HepG2 (cell line): ENCODE results near the gene G6PC3. TPM values are rescaled to one million over a fixed set of nuclear protein-coding genes. Genes with fewer than 3 reads are reported as not detected.

Experiments
- SOX13 ChIP-seq, 3 experiments: fragments of 450-650 bp in 1 of 3; sonication (generic) in 1 of 3; formaldehyde crosslinking in 1 of 3; IDR thresholded peaks in 2 of 3; conservative IDR thresholded peaks in 1 of 3; 2 replicates each; pipeline versions ENCODE4 v1.5.0 to v1.6.1; 2016 to 2020; ENCODE audit warnings: antibody characterized with exemption in 1 of 3, mild to moderate bottlenecking in 1 of 3, missing compliant biosample characterization in 1 of 3, missing genetic modification reagents in 1 of 3, moderate library complexity in 1 of 3
- TBX2 ChIP-seq: sonication (generic); formaldehyde crosslinking; IDR thresholded peaks from 2 replicates; pipeline ENCODE4 v1.5.0; 2020; ENCODE audit warnings: missing genetic modification reagents, mild to moderate bottlenecking, borderline replicate concordance
- THAP9 ChIP-seq: sonication (generic); formaldehyde crosslinking; IDR thresholded peaks from 2 replicates; pipeline ENCODE4; 2020; ENCODE audit warnings: missing genetic modification reagents, mild to moderate bottlenecking, borderline replicate concordance
- ZFP91 ChIP-seq: sonication (generic); formaldehyde crosslinking; IDR thresholded peaks from 2 replicates; pipeline ENCODE4 v1.9.0; 2022; ENCODE audit warnings: missing genetic modification reagents, mild to moderate bottlenecking, borderline replicate concordance
- ZKSCAN1 ChIP-seq: fragments of 150-350 bp; IDR thresholded peaks from 2 replicates; pipeline ENCODE4 v1.6.1; 2014; ENCODE audit warnings: low read length
- ZNF260 ChIP-seq: sonication (generic); formaldehyde crosslinking; IDR thresholded peaks from 2 replicates; pipeline ENCODE4 v1.4.0; 2020; ENCODE audit warnings: missing genetic modification reagents, low read depth, mild to moderate bottlenecking, borderline replicate concordance
- ZNF446 ChIP-seq: sonication (generic); formaldehyde crosslinking; IDR thresholded peaks from 2 replicates; pipeline ENCODE4 v1.5.0; 2020; ENCODE audit warnings: mild to moderate bottlenecking, missing genetic modification reagents
- ZNF776 ChIP-seq: sonication (generic); formaldehyde crosslinking; IDR thresholded peaks from 2 replicates; pipeline ENCODE4 v1.4.0; 2020; ENCODE audit warnings: mild to moderate bottlenecking, missing genetic modification reagents
- polyA plus RNA-seq, 8 experiments: library from polyadenylated mRNA; depleted of rRNA in 3 of 8; stranded (reverse) in 7 of 8; unstranded in 1 of 8; fragments of >200 nt; fragmentation: Illumina TruSeq in 4 of 8; extraction: Trizol in 4 of 8; gene quantifications; 2 replicates each; pipeline versions ENCODE4 v1.2.1 to v1.2.3, GENCODE V29; 2011 to 2016; ENCODE audit warnings: low read depth in 4 of 8, missing spikeins in 1 of 8, mixed read lengths in 1 of 8; ENCODE audit not compliant: insufficient read depth in 1 of 8
- total RNA-seq, 5 experiments: library from RNA; depleted of rRNA; stranded (reverse); fragments of >200 nt; fragmentation: Illumina TruSeq; extraction: Trizol; gene quantifications; 2 replicates each; pipeline ENCODE4 v1.2.3, GENCODE V29; 2016; ENCODE audit warnings: low read depth in 1 of 5
- TF ChIP-seq, protein P1 (sequence below): sonication (generic); formaldehyde crosslinking; IDR thresholded peaks from 2 replicates; pipeline ENCODE4 v1.5.0; 2020; ENCODE audit warnings: mild to moderate bottlenecking, missing genetic modification reagents
- TF ChIP-seq, protein P2 (sequence below): sonication (generic); formaldehyde crosslinking; IDR thresholded peaks from 2 replicates; pipeline ENCODE4 v1.4.0; 2020; ENCODE audit warnings: missing genetic modification reagents
- TF ChIP-seq, protein P3 (sequence below): sonication (generic); formaldehyde crosslinking; IDR thresholded peaks from 2 replicates; pipeline ENCODE4 v1.5.0; 2020; ENCODE audit warnings: missing genetic modification reagents
- TF ChIP-seq, protein P4 (sequence below): IDR thresholded peaks from 2 replicates; pipeline ENCODE4 v1.4.0; 2020; ENCODE audit warnings: mild to moderate bottlenecking, missing genetic modification reagents
- TF ChIP-seq, protein P5 (sequence below): sonication (generic); formaldehyde crosslinking; IDR thresholded peaks from 2 replicates; pipeline ENCODE4 v1.4.0; 2020; ENCODE audit warnings: missing genetic modification reagents, low read depth, mild to moderate bottlenecking, borderline replicate concordance

Gene G6PC3
- total and polyA plus RNA-seq, 2 of the 13 experiments (the other 11 are each of a cell fraction or from before 2014, with no cell fraction given) = 38.5 to 75.8 TPM

DNA sequence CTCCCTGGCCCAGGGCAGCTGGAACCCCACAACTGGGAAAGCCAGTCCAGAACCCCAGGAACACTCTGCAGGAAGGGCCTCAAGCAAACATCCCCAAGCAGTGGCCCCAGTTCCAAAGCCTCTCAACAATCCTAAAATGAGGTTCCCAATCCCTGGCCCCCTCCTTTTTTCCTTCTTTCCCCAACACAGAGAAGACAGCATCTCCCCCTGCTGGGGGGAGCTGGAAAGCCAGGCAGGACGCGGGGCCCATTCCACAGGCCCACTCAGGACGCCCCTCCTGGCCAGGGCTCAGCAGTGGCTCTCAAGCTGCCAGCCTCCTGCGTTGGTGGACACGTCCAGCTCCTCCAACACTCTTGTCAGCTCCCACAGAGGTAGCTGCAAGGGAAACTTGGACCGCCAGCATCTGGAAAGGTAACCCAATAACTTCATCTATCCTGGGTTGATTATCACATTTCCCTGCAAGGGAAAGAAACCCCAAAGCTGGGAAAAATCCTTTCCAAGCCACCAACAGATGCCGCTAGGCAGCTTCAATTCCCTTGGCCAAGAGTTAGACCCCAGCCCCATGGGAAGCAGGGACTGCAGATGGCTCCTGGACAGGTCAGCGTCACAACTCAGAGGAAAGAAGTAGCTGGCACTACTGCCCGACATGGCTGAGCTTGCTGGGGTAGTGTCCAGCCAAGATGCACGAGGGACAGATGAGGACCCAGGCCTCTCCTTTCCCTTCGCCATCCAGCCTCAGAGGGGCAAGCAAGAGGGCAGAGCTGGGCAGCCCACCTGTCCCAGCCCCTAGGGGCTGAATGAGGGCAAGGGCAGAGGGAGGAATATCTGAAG is 45.3 kb downstream of the G6PC3 start (continued):
- TF ChIP-seq, protein P1, sequence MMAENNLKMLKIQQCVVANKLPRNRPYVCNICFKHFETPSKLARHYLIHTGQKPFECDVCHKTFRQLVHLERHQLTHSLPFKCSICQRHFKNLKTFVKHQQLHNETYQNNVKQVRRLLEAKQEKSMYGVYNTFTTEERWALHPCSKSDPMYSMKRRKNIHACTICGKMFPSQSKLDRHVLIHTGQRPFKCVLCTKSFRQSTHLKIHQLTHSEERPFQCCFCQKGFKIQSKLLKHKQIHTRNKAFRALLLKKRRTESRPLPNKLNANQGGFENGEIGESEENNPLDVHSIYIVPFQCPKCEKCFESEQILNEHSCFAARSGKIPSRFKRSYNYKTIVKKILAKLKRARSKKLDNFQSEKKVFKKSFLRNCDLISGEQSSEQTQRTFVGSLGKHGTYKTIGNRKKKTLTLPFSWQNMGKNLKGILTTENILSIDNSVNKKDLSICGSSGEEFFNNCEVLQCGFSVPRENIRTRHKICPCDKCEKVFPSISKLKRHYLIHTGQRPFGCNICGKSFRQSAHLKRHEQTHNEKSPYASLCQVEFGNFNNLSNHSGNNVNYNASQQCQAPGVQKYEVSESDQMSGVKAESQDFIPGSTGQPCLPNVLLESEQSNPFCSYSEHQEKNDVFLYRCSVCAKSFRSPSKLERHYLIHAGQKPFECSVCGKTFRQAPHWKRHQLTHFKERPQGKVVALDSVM (CRISPR knock-in tag) = peak; percentile 23; the same call in 1 of the 2 replicates
- TF ChIP-seq ZFP91 (CRISPR knock-in tag) (peak; percentile 41; the same call in 1 of the 2 replicates), SOX13 (IDR thresholded peaks at IDR 0.05) (no peak), SOX13 (CRISPR knock-in tag; conservative IDR thresholded peaks at IDR 0.05 in 1 of 2, IDR thresholded peaks at IDR 0.05 in 1 of 2) (no peak), TBX2 (CRISPR knock-in tag) (0 out of 2 replicates have a peak, but pooled peaks have one; percentile 25), ZNF260 (CRISPR knock-in tag) (no peak), ZNF446 (CRISPR knock-in tag) (no peak), THAP9 (CRISPR knock-in tag) (no peak), ZNF776 (no peak), ZKSCAN1 (0 out of 2 replicates have a peak, but pooled peaks have one; percentile 40)
- TF ChIP-seq, protein P2, sequence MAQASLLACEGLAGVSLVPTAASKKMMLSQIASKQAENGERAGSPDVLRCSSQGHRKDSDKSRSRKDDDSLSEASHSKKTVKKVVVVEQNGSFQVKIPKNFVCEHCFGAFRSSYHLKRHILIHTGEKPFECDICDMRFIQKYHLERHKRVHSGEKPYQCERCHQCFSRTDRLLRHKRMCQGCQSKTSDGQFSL = no peak
- TF ChIP-seq, protein P3, sequence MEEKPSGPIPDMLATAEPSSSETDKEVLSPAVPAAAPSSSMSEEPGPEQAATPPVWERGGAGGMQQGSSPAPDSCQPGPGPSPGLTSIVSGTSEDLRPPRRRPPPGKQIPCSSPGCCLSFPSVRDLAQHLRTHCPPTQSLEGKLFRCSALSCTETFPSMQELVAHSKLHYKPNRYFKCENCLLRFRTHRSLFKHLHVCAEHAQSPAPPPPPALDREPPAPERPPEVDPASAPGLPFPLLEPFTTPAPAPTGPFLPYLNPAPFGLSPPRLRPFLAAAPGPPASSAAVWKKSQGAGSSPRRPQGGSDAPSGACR (CRISPR knock-in tag) = no peak
- TF ChIP-seq, protein P4, sequence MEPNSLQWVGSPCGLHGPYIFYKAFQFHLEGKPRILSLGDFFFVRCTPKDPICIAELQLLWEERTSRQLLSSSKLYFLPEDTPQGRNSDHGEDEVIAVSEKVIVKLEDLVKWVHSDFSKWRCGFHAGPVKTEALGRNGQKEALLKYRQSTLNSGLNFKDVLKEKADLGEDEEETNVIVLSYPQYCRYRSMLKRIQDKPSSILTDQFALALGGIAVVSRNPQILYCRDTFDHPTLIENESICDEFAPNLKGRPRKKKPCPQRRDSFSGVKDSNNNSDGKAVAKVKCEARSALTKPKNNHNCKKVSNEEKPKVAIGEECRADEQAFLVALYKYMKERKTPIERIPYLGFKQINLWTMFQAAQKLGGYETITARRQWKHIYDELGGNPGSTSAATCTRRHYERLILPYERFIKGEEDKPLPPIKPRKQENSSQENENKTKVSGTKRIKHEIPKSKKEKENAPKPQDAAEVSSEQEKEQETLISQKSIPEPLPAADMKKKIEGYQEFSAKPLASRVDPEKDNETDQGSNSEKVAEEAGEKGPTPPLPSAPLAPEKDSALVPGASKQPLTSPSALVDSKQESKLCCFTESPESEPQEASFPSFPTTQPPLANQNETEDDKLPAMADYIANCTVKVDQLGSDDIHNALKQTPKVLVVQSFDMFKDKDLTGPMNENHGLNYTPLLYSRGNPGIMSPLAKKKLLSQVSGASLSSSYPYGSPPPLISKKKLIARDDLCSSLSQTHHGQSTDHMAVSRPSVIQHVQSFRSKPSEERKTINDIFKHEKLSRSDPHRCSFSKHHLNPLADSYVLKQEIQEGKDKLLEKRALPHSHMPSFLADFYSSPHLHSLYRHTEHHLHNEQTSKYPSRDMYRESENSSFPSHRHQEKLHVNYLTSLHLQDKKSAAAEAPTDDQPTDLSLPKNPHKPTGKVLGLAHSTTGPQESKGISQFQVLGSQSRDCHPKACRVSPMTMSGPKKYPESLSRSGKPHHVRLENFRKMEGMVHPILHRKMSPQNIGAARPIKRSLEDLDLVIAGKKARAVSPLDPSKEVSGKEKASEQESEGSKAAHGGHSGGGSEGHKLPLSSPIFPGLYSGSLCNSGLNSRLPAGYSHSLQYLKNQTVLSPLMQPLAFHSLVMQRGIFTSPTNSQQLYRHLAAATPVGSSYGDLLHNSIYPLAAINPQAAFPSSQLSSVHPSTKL (CRISPR knock-in tag) = no peak
- TF ChIP-seq, protein P5, sequence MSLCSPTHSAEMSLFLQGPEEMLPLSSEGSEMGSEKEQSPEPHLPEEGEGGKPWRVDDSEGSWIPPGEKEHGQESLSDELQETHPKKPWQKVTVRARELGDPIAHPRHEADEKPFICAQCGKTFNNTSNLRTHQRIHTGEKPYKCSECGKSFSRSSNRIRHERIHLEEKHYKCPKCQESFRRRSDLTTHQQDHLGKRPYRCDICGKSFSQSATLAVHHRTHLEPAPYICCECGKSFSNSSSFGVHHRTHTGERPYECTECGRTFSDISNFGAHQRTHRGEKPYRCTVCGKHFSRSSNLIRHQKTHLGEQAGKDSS (CRISPR knock-in tag) = no peak
